ENCODE results near the gene EFNA5.
A peak's percentile ranks its signal among the peaks of the same experiment; 100 is the strongest.
"Not testable (repeated sequence)": the region's sequence is repeated elsewhere in the genome, so short reads cannot be mapped to it uniquely, and the experiment has no call there.

Gene EFNA5

DNA sequence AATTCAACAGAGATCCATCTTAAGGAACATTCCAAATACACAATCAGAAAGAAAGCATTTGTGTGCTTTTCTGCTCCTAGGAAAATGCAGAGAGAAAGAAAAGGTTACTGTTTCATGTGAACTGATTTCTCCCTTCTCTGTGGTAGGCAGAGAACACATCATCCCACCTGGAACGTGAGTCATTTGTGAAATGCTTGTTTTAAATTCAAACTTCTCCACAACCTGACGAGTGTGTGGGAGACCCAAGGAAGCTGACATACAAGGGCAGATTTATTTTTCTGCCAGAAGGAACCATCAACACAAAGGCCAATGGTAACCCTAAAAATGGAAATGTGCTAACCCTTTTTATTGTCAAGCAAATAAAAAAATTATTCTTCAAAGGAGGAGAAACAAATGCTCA, 156.4 kb downstream of the EFNA5 start:
- DNase-seq = peak; percentile 83

DNA sequence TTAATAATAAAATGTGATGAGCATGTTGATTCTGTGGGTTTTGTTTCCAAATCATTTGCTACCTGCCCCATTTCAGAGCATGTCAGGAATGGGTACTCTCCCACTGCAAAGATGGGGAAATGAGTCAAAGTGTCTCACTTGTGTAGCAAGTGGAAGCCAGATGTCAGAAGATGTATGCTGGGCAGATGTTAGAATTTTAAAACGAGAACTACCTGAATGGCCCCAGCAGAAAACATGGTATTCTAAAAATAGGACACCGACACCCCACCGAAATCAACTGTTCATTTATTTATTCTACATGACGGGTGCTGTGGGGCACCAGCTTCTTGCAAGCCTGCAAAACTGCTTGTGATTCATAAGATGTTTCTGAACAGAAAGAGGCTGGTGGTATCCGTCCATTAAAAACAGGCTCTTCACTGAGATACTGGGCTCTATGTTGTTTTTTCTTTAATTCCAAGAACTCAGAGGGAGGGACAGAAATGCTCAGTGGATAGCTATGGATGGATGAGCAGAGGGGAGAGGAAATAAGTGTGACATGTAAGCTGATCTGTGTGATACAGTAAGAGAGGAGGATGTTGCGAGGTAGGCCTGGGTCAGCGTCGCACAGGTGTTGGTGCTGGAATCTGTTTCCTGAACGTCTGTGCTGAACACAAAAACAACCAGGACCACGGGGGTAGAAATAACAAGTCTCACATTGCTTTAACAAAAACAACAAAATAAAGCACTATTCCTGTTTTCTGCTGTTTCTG, 157.2 kb downstream of the EFNA5 start:
- peak; percentile 70 for DNase-seq

DNA sequence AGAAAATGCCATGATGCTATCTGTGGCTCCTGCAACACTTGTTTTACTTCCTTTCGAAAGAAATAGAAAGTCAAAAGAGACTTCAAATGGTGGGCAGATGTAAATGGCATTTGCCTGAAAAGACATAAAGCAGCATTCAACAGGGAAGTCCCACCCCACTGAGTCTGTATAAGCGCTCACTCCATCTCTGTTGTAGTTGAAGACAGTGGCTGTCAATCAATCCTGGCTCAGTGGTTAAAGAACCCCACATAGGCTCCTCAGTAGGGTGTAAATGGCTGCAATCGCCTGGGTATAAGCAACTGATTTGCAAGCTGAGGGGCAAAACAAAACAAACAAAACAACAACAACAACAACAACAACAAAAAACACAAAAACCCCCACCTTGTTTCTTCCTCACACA, 158.7 kb downstream of the EFNA5 start:
- no peak for DNase-seq

DNA sequence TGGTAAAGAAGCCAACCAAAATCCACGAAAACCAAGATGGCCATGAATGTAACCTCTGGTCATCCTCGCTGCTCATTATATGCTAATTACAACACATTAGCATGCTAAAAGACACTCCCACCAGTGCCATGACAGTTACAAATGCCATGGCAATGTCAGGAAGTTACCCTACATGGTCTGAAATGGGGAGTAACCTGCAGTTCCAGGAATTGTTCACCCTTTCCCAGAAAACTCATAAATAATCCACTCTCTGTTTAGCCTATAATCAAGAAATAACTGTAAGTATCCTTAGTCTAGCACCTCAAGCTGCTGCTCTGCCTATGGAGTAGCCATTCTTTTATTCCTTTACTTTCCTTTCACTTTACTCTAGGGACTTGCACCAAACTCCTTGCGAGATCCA, 160.6 kb downstream of the EFNA5 start:
- DNase-seq = no peak

- no peak for DNase-seq
These were observed 162.6 kb downstream of the EFNA5 start for GRCh38 chr5:107508097-107508496.

DNA sequence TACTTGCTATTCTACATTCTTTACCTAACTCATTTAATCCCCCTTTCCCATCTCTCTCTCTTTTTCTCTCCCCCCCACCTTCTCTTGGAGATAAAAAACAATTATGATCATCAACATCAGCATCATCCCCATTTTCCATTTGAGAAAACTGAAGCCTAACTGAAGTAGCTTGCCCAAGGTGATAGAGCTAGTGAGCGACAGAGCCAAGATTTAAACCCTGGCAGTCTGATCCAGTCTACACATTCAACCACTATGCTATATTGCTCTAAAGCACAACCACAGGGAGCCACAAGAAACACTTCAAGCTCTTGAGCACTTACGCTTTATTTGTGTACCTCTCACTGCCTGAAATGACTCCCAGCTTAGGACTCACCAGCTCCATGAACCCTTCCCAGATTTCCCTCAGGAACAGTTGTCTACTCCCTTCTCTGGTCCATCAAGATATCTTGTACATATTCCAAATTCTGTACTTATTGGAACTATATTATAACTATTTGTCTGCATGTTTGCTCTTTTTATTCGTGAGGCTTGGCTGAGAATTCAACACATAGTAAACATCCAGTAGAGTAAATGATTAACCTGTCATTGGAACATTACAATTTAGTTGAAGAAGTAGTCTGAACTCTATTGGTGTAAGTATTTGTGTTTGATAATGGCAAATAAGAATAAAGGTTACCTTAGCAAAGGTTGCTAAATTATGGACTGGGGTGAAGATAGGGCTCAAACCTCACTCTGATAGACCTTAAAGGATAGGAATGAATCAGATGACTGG, 164.8 kb downstream of the EFNA5 start:
- DNase-seq = no peak

- no peak for DNase-seq
These were observed 166.3 kb downstream of the EFNA5 start for GRCh38 chr5:107504424-107504823.

DNA sequence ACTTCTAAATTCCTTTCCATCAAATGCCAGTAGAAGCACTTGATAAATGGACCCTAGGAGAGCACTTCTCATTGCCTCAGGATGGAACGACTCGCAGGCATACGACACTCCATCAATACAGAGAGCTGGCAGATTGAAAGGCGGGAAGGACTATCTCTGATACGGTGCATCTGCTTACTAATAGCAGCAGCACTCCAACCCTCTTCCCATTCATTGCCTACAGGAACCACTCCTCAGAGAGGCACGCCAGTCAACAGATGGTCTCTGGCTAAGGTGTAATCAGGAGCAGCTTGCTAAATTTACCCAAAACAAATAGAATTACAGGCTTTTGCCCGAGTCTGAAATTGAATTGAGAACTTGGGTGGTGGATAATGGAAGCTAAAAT, 168.1 kb downstream of the EFNA5 start:
- no peak for DNase-seq

- DNase-seq = no peak
These were observed 168.6 kb downstream of the EFNA5 start for GRCh38 chr5:107501965-107502675.

- no peak for DNase-seq
These were observed 169.9 kb downstream of the EFNA5 start for GRCh38 chr5:107500840-107501239.

DNA sequence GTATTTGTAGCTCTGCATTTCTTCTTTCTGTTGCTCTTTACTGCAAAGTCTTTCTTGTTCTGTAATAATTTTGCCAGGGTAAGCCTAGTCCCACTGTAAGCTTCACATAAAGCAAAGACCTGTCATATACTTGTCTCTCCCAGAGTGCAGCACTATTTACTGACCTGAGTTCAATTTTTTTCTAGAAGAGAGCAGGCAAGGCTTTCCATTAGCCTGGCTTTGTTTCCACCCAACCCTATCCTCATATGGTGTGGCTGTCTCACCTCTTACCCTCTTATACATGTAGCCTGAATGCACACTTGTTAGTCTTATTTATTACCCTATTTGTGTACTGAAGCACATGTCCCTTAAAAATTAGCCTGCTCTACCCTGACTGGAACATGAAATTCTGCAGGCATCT, 170.4 kb downstream of the EFNA5 start:
- no peak for DNase-seq

GRCh38 chr5:107499776-107500175, 171.0 kb downstream of the EFNA5 start:
- DNase-seq = no peak

DNA sequence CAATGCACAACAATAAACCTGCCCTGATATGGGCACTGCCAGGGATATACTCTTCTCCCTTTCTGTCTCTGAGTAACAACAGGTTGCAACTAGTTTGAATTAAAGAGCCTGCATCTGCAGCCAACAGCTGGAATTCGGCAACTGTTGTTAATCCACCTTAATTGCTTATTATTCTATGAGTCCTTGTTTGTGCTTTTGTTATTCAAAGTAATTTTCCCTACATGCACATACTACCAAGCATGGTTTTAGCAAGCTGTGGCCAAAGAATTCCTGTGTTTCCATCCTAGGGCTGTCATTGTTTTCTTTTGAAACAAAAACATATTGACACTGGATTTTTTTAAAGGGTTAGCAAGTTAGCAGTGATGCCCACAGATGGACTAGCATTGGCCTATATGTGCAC, 171.5 kb downstream of the EFNA5 start:
- no peak for DNase-seq

DNA sequence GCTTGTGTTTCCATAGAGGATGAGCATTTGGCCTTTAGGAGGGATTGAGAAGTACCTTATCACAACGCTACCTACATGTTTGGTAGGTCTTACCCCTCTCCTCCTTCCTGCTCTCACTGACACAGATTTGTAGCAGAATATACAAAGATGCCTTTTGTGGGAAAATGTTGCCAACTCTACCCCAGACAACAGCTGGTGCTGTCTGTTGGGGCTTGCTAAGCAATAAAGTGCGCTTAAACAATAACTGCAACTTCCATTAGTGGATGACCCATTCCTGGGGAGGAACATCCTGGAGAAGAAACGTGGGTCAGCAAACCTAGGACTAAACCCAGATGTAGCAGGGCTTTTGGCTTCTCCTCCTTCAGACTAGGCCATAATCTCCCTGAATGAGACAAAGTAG, 174.3 kb downstream of the EFNA5 start:
- no peak for DNase-seq

GRCh38 chr5:107494129-107494528, 176.6 kb downstream of the EFNA5 start:
- not testable (repeated sequence) for DNase-seq

- no peak for DNase-seq
These were observed 183.6 kb downstream of the EFNA5 start for GRCh38 chr5:107487056-107487542.

DNA sequence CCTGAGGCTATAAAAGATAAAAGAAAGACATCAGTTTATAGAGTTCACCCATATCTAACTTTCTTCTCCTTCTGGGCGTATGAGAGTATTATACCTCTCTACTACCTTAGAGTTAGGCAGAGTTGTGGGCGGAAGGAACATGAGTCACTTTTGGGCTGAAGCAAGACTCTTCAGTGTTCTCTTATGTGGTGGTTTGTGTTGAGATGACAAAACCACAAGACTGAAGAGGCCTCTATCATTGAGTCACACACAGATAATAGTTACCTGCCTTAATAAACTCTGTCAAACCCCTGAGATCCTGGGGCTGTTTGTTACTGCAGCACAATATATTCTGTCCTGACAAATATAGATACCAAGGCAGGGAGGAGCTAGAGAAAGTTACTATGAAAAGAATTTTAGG, 184.2 kb downstream of the EFNA5 start:
- peak; percentile 51 for DNase-seq

GRCh38 chr5:107485184-107485583, 185.6 kb downstream of the EFNA5 start:
- DNase-seq = no peak

GRCh38 chr5:107484281-107484680, 186.5 kb downstream of the EFNA5 start:
- DNase-seq = no peak

DNA sequence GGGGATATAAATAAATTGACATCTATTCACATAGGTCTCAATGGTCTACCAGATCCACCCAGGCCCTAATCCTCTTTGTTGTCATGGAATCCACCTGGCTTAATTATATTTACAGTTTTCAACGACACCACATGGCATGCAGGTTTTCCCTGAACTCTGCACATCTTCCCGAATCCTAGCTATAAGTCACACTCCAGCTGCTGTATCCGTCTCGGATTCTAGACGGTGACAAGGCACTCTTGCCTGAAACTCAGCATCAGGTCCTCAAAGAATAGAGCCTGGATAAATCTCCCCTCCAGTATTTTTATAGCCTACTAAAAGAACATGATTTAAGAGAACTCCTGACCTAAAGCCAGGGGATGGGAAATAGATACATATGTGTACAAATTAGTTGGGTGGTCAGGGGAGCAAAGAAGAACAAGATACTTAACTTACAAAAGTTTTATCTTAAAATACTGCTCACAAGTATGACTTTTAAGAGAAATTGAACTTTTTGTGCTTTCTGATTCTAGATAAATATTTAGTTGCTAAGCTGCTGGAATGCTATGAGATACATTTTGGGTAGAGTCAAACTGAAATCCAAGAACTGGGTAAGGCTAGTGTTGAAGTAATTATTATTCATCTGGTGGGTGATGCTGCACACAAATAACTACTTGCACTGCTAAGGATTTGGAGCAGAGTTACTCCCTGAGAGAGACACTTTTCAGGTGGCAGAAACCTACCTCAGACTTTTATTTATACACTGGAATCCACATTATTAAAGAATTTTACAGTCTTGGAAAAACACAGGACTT, 187.3 kb downstream of the EFNA5 start:
- no peak for DNase-seq

GRCh38 chr5:107478068-107478641, 192.6 kb downstream of the EFNA5 start:
- peak; percentile 34 for DNase-seq

- no peak for DNase-seq
These were observed 193.2 kb downstream of the EFNA5 start for GRCh38 chr5:107477492-107477891.
